SK-N-SH treated with all-trans-retinoic acid at 6 μM for 48 hours (cell line): ENCODE results near the gene HINT1.

Experiments used
- ATAC-seq: fragments of 200-7000 bp; cut with Tn5 transposase; 3 replicates; pipeline ENCODE4 v1.9.1; 2020; ENCODE audit warnings: mild to moderate bottlenecking, moderate library complexity
- ARNTL ChIP-seq: fragments of 450-650 bp; formaldehyde crosslinking; IDR thresholded peaks from 2 replicates; pipeline ENCODE4 v1.5.0; 2020; ENCODE audit warnings: low read depth, mild to moderate bottlenecking, moderate library complexity, borderline replicate concordance
- BACH2 ChIP-seq: fragments of 250-450 bp; sonication (Bioruptor Pico); IDR thresholded peaks from 2 replicates; pipeline ENCODE4 v1.9.0; 2021; ENCODE audit warnings: mild to moderate bottlenecking, borderline replicate concordance
- ESRRG ChIP-seq: fragments of 250-450 bp; sonication (Bioruptor Pico); IDR thresholded peaks from 2 replicates; pipeline ENCODE4 v1.6.1; 2021; ENCODE audit warnings: mild to moderate bottlenecking
- GLIS3 ChIP-seq: fragments of 250-450 bp; sonication (Bioruptor Pico); IDR thresholded peaks from 2 replicates; pipeline ENCODE4 v1.5.0; 2020; ENCODE audit warnings: mild to moderate bottlenecking, moderate library complexity
- ISL1 ChIP-seq: fragments of 250-450 bp; sonication (Bioruptor Pico); IDR thresholded peaks from 2 replicates; pipeline ENCODE4 v2.1.2; 2022; ENCODE audit warnings: mild to moderate bottlenecking, moderate library complexity
- OSR1 ChIP-seq: fragments of 250-450 bp; sonication (Bioruptor Pico); IDR thresholded peaks from 2 replicates; pipeline ENCODE4 v1.8.0; 2022; ENCODE audit warnings: moderate library complexity, mild to moderate bottlenecking, inconsistent platforms
- POU6F1 ChIP-seq: fragments of 250-450 bp; sonication (Bioruptor Pico); IDR thresholded peaks from 2 replicates; pipeline ENCODE4 v1.8.0; 2021; ENCODE audit warnings: low read depth, mild to moderate bottlenecking, moderate library complexity, borderline replicate concordance
- PPARA ChIP-seq: fragments of 250-450 bp; sonication (Bioruptor Pico); IDR thresholded peaks from 2 replicates; pipeline ENCODE4 v1.5.0; 2020; ENCODE audit warnings: mild to moderate bottlenecking, borderline replicate concordance
- RARB ChIP-seq: fragments of 250-450 bp; sonication (Bioruptor Pico); IDR thresholded peaks from 2 replicates; pipeline ENCODE4 v1.8.0; 2021; ENCODE audit warnings: mild to moderate bottlenecking, moderate library complexity
- SNAI2 ChIP-seq: fragments of 250-450 bp; sonication (Bioruptor Pico); IDR thresholded peaks from 2 replicates; pipeline ENCODE4 v1.5.0; 2020; ENCODE audit warnings: mild to moderate bottlenecking, moderate library complexity
- TCF4 ChIP-seq: fragments of 250-450 bp; sonication (Bioruptor Pico); IDR thresholded peaks from 2 replicates; pipeline ENCODE4 v1.8.0; 2021; ENCODE audit warnings: mild to moderate bottlenecking, moderate library complexity, borderline replicate concordance
- TOX ChIP-seq: fragments of 250-450 bp; sonication (Bioruptor Pico); IDR thresholded peaks from 2 replicates; pipeline ENCODE4 v1.8.0; 2021; ENCODE audit warnings: mild to moderate bottlenecking, moderate library complexity, borderline replicate concordance
- TSHZ2 ChIP-seq: fragments of 250-450 bp; sonication (Bioruptor Pico); IDR thresholded peaks from 2 replicates; pipeline ENCODE4 v1.5.0; 2020; ENCODE audit warnings: mild to moderate bottlenecking, moderate library complexity
- ZC3H10 ChIP-seq: fragments of 250-450 bp; sonication (Bioruptor Pico); IDR thresholded peaks from 2 replicates; pipeline ENCODE4 v1.5.1; 2021; ENCODE audit warnings: mild to moderate bottlenecking, moderate library complexity
- ZFP3 ChIP-seq: fragments of 250-450 bp; sonication (Bioruptor Pico); IDR thresholded peaks from 2 replicates; pipeline ENCODE4 v1.5.0; 2020; ENCODE audit warnings: mild to moderate bottlenecking, moderate library complexity
- ZFP30 ChIP-seq: fragments of 450-650 bp; formaldehyde crosslinking; IDR thresholded peaks from 2 replicates; pipeline ENCODE4 v1.5.0; 2022; ENCODE audit warnings: mild to moderate bottlenecking, moderate library complexity
- ZNF565 ChIP-seq: fragments of 450-650 bp; formaldehyde crosslinking; conservative IDR thresholded peaks from 2 replicates; pipeline ENCODE4 v1.5.0; 2020; ENCODE audit warnings: low read depth, mild to moderate bottlenecking, moderate library complexity
- ZNF70 ChIP-seq: fragments of 450-650 bp; formaldehyde crosslinking; IDR thresholded peaks from 2 replicates; pipeline ENCODE4 v1.5.0; 2020; ENCODE audit warnings: mild to moderate bottlenecking, moderate library complexity
- ZNF8 ChIP-seq: fragments of 450-650 bp; formaldehyde crosslinking; IDR thresholded peaks from 2 replicates; pipeline ENCODE4 v1.5.0; 2020; ENCODE audit warnings: mild to moderate bottlenecking, moderate library complexity
- TF ChIP-seq, protein P1 (sequence below): fragments of 250-450 bp; sonication (Bioruptor Pico); IDR thresholded peaks from 2 replicates; pipeline ENCODE4 v1.8.0; 2020; ENCODE audit warnings: mild to moderate bottlenecking, moderate library complexity, borderline replicate concordance
- TF ChIP-seq, protein P2 (sequence below): fragments of 250-450 bp; sonication (Bioruptor Pico); IDR thresholded peaks from 2 replicates; pipeline ENCODE4 v1.5.1; 2020; ENCODE audit warnings: low read depth, mild to moderate bottlenecking, moderate library complexity
- TF ChIP-seq, protein P3 (sequence below): fragments of 250-450 bp; sonication (Bioruptor Pico); IDR thresholded peaks from 2 replicates; pipeline ENCODE4 v1.5.1; 2021; ENCODE audit warnings: mild to moderate bottlenecking, moderate library complexity

Gene HINT1

GRCh38 chr5:131182839-131183238 lies 17.8 kb upstream of the HINT1 start:
- ATAC-seq, result no peak
- TF ChIP-seq ZFP3 (CRISPR knock-in tag) (no peak), ZC3H10 (CRISPR knock-in tag) (no peak), GLIS3 (CRISPR knock-in tag) (no peak), ZNF565 (CRISPR knock-in tag) (no peak)

- TF ChIP-seq SNAI2 (CRISPR knock-in tag) (no peak), GLIS3 (CRISPR knock-in tag) (no peak), ZNF8 (CRISPR knock-in tag) (no peak), ZNF565 (CRISPR knock-in tag) (no peak), ESRRG (no peak), ZFP3 (CRISPR knock-in tag) (no peak), ZC3H10 (CRISPR knock-in tag) (no peak), TCF4 (CRISPR knock-in tag) (no peak), TOX (no peak), BACH2 (no peak)
- TF ChIP-seq, protein P1, sequence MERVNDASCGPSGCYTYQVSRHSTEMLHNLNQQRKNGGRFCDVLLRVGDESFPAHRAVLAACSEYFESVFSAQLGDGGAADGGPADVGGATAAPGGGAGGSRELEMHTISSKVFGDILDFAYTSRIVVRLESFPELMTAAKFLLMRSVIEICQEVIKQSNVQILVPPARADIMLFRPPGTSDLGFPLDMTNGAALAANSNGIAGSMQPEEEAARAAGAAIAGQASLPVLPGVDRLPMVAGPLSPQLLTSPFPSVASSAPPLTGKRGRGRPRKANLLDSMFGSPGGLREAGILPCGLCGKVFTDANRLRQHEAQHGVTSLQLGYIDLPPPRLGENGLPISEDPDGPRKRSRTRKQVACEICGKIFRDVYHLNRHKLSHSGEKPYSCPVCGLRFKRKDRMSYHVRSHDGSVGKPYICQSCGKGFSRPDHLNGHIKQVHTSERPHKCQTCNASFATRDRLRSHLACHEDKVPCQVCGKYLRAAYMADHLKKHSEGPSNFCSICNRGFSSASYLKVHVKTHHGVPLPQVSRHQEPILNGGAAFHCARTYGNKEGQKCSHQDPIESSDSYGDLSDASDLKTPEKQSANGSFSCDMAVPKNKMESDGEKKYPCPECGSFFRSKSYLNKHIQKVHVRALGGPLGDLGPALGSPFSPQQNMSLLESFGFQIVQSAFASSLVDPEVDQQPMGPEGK (CRISPR knock-in tag), result no peak
- ATAC-seq, result no peak
These were observed 15.4 kb upstream of the HINT1 start for GRCh38 chr5:131180407-131180806.

- ATAC-seq, result peak; percentile 5; the same call in 2 of the 3 replicates
- TF ChIP-seq ZNF8 (CRISPR knock-in tag) (no peak), TOX (no peak), TSHZ2 (no peak), POU6F1 (no peak), ARNTL (CRISPR knock-in tag) (no peak), ZFP30 (no peak), OSR1 (no peak), GLIS3 (CRISPR knock-in tag) (no peak), PPARA (no peak), ISL1 (CRISPR knock-in tag) (no peak), BACH2 (no peak), ZNF70 (CRISPR knock-in tag) (no peak), RARB (no peak), ZC3H10 (CRISPR knock-in tag) (no peak), ZFP3 (CRISPR knock-in tag) (no peak), ZNF565 (CRISPR knock-in tag) (no peak), ESRRG (no peak)
- TF ChIP-seq, protein P2, sequence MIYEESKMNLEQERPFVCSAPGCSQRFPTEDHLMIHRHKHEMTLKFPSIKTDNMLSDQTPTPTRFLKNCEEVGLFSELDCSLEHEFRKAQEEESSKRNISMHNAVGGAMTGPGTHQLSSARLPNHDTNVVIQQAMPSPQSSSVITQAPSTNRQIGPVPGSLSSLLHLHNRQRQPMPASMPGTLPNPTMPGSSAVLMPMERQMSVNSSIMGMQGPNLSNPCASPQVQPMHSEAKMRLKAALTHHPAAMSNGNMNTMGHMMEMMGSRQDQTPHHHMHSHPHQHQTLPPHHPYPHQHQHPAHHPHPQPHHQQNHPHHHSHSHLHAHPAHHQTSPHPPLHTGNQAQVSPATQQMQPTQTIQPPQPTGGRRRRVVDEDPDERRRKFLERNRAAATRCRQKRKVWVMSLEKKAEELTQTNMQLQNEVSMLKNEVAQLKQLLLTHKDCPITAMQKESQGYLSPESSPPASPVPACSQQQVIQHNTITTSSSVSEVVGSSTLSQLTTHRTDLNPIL (CRISPR knock-in tag), result no peak
- TF ChIP-seq, protein P3, sequence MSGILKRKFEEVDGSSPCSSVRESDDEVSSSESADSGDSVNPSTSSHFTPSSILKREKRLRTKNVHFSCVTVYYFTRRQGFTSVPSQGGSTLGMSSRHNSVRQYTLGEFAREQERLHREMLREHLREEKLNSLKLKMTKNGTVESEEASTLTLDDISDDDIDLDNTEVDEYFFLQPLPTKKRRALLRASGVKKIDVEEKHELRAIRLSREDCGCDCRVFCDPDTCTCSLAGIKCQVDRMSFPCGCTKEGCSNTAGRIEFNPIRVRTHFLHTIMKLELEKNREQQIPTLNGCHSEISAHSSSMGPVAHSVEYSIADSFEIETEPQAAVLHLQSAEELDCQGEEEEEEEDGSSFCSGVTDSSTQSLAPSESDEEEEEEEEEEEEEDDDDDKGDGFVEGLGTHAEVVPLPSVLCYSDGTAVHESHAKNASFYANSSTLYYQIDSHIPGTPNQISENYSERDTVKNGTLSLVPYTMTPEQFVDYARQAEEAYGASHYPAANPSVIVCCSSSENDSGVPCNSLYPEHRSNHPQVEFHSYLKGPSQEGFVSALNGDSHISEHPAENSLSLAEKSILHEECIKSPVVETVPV (CRISPR knock-in tag), result no peak
These were observed 6.3 kb upstream of the HINT1 start for GRCh38 chr5:131171276-131171810.
